ENCODE data around the gene MC2R. TPM values are rescaled to one million over a fixed set of nuclear protein-coding genes. Genes with fewer than 3 reads are reported as not detected.

Gene MC2R
- polyA plus RNA-seq, 10 donors, result 0.04 to 0.43 (median 0.21) TPM

- peak in 1 of 3 donors; percentile 12 for DNase-seq
Measured at GRCh38 chr18:13894531-13894930, 20.8 kb downstream of the MC2R start.

- DNase-seq, result peak in 2 of 3 donors; percentile 24 to 26
Measured at GRCh38 chr18:13893418-13893760, 21.9 kb downstream of the MC2R start.

- no peak for DNase-seq
Measured at GRCh38 chr18:13892098-13892497, 23.2 kb downstream of the MC2R start.

GRCh38 chr18:13890761-13891361, 24.5 kb downstream of the MC2R start:
- no peak for DNase-seq

DNA sequence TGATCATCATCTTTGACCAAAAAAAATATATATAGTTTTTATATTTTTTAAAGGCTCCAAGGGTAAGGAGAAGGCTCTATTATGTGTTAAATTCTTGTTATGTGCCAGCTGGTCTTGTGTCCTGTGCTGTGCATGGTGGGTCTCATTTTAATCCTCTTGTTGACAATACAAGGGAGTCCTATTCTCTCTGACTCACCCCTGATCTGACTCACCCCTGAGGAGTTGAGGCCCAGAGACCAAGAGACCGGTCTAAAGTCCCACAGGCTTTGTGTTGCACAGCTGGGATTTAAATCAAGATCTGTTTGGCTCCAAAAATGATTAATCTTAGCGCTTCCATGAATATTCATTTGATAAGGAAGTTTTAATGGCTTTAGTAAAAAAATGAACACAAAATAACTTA, 25.7 kb downstream of the MC2R start:
- no peak for DNase-seq

DNA sequence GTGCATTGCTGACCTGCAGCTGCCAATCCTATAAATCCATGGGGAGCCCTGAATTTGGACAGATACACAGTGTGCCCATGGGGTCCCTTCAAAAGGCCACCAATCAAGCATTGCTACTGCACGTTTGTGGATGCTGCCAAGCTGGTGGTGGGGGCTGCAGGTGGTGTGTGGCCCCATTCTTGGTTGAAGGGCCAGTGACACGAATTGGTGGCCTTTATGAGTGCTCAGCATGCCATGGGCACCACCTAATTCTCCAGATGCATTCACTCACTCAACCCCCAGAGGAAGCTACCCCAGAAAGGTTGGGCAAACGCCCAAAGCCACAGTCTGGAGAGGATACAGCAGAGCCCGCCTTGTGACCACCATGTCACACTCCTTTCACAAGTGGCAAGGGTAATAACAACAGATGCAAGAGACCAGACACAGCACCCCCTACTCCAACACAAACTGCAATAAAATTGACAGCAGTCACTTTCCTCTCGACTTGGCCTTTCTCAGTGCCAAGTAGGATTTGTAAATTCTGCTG, 27.1 kb downstream of the MC2R start:
- no peak for DNase-seq

DNA sequence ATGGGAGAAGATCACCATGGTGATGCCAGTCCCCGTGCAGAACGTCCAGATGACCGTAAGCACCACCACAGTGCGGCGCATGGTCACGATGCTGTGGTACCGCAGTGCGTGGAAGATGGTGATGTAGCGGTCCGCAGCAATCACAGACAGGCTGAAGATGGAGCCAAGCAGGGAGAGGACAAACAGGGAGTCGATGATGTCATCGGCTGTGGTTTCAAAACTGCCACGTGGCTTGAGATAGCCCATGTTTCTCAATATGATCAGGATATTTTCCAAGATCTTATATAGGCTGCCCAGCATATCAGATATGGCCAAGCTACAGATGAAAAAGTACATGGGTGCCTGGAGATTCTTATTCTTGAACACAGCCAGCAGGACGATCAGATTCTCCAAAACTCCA, 30.3 kb downstream of the MC2R start:
- DNase-seq, result no peak

DNA sequence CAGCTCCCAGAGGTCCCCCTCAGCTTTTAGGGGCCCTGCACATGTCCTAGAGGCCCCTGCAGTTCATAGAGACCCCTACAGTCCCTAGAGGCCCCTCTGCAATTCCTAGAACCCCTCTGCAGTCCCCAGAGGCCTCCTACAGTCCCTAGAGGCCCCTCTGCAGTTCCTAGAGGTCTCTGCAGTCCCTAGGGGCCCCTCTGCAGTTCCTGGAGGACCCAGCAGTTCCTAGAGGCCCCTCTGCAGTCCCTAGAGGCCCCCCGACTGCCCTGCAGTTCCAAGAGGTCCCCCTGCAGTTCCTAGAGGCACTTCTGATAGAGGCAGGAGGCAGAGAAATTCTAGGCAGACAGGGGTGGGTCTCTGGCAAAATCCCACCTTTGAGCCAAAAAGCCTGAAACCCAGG, 35.4 kb downstream of the MC2R start:
- no peak for DNase-seq

- DNase-seq, result no peak
Measured at GRCh38 chr18:13879492-13879891, 35.8 kb downstream of the MC2R start.

DNA sequence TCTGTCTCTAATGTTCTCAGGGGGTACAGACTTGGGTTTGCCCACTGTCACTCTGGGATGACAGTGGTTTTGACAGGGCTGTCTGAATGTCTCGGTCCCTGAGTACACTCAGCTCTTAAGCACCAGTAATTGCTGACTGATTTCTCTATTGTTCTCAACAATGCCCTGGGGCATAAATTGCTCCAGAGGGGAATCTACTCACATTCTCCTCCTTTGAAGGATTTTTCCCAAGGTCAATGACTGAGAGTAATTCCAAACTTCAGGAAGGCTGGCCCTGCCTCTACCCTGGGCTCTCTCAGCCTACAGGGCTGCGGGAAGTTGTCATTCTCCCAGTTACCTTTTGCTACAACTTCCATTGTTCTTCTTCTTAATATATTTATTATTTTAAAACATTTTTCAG, 36.5 kb downstream of the MC2R start:
- DNase-seq, result no peak

- DNase-seq, result no peak
Measured at GRCh38 chr18:13877157-13877556, 38.2 kb downstream of the MC2R start.

DNA sequence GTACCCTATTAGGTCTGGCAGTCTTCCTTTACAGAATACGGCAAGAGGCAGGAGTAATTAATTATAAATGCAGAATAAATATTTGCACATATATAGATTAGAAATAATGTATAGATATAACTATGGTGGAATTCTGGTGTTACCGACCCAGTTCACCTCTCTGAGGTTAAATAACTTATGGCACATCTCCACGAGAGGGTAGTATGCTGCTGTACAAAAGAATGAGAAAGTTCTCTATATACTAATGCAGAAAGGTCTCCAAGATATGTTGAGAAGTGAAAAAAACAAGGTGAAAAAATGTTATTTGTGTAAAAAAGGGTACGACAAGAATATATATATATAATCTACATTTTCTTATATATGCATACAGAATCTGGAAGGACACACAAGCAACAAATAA, 40.8 kb downstream of the MC2R start:
- DNase-seq, result no peak

GRCh38 chr18:13872932-13873331, 42.4 kb downstream of the MC2R start:
- DNase-seq, result no peak

DNA sequence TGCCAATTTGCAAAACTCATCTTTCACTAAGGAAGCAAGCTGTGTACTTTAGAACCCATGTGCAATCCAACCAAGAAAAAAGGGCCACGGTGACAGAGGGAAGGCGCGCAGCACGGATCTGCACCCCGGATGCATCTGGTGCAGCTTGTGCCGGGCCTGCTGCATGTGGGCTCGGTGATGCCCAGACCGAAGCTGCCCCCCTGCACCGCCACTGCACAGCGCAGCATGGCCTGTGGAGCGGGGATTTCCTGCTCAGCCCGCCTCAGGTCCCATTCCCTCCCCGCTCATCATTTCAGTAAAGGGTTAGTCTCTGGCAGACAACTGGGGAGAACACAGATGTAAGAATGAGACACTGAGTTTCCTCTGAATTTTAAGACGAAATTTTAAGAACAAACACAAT, 43.0 kb downstream of the MC2R start:
- DNase-seq, result no peak

- peak in 1 of 3 donors; percentile 12 for DNase-seq
Measured at GRCh38 chr18:13871701-13872100, 43.6 kb downstream of the MC2R start.

DNA sequence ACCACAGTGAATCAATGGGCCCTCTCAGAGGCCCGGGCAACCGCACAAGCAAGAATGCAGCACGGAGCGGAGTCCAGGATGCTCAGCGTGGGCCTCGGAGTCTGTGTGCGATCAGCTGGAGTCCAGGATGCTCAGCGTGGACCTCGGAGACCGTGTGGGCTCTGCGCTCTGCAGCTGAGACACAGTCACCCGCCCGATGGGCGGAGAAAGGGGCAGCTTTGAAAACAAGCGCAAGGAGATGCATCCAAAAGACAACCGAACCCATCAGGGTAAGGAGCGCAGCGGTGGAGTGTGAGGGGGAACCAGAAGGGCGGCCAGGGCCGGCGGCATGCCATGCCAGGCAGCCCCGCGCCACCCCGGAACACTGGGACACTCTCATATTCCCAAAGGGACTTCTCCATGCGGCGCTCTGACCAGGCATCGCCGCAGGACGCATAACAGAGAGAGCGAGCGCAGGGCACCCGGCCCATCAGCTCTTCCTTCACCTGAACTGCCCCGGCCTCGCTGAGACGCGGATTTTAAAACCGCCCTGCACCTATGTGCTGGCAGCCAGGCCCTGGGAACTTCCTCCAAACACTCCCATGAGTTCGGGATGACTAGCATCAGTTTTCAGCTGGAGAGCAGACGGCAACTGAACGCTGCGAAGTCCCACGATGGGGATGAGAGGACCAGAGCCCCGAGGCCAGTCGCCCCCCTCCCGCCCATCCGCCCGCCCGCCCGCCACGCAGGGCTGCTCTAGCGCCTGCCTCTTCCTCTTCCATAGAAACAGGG, 46.6 kb downstream of the MC2R start:
- DNase-seq, result peak in 1 of 3 donors; percentile 10

- DNase-seq, result peak in 1 of 3 donors; percentile 7
Measured at GRCh38 chr18:13862898-13863297, 52.4 kb downstream of the MC2R start.

DNA sequence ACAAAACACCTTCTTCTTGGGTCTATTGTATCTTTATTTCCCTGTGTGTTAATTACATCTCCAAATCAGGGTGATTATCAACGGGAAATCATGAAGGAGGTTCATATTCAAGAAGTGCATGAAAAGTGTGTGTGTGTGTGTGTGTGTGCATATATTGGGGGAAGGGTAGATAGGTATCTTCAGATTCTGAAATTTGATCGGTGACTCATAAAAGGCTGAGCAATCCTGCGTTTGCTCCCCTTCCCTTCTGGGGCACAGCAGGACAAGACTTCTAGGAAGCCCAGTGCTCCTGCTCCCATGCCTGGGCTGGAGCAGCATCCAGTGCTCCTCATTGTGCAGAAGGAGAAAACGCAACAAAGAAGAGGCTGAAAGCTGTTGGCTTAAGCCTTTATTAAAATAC, 65.5 kb downstream of the MC2R start:
- DNase-seq, result no peak

DNA sequence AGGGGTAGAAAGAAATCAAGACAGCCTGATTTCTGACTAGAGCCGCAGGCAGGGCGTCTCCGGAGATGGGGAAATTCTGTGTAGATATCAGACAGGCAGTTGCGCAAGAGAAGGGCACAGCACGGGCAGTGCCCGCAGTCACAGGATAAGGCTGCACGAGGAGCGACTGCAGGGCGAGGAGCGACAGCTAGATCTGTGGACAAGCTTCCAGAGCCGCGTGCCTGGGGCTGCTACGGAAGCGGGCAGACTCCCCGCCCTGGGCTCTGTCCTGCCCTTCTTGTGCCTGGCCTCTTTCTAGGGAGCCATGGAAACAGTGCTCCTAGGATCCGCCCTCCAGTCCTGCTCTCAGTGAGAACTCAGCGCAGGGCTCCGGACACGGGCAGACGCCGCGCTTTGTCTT, 78.8 kb downstream of the MC2R start:
- no peak for DNase-seq

GRCh38 chr18:13835202-13835601, 80.1 kb downstream of the MC2R start:
- DNase-seq, result no peak

GRCh38 chr18:13834496-13835015, 80.8 kb downstream of the MC2R start:
- no peak for DNase-seq

Data from muscle of back (tissue), 11 donors.